Fibroblast of lung (primary cell): Measurements from ENCODE around the gene LAGE3. TPM values are rescaled to one million over a fixed set of nuclear protein-coding genes. Genes with fewer than 3 reads are reported as not detected.

Source experiments
- DNase-seq, 2 donors: peaks; one replicate each; pipeline versions ENCODE4 v3.0.0 to v3.0.0-alpha.2; 2010; ENCODE audit warnings: low read depth in 2 of 2
- H2AFZ ChIP-seq: 2 replicates; pipeline ENCODE4 v1.5.1; 2012; ENCODE audit warnings: low read length, control low read depth, inconsistent platforms
- H3K27ac ChIP-seq: 2 replicates; pipeline ENCODE4 v1.5.1; 2011; ENCODE audit warnings: low read length, control low read depth; ENCODE audit not compliant: insufficient read depth
- H3K27me3 ChIP-seq: 2 replicates; pipeline ENCODE4 v1.5.1; 2011; ENCODE audit warnings: mild to moderate bottlenecking, low read length; ENCODE audit not compliant: control insufficient read depth, insufficient read depth
- H3K36me3 ChIP-seq: 2 replicates; pipeline ENCODE4 v1.5.1; 2011; ENCODE audit warnings: low read length; ENCODE audit not compliant: control insufficient read depth, insufficient read depth
- H3K4me1 ChIP-seq: 2 replicates; pipeline ENCODE4 v1.5.1; 2011; ENCODE audit warnings: low read length; ENCODE audit not compliant: control insufficient read depth, insufficient read depth; ENCODE audit errors: extremely low read depth
- H3K4me2 ChIP-seq: 2 replicates; pipeline ENCODE4 v1.5.1; 2011; ENCODE audit warnings: low read length, control low read depth; ENCODE audit not compliant: insufficient read depth; ENCODE audit errors: extremely low read depth
- H3K4me3 ChIP-seq, 4 experiments: fragments of 200-600 bp in 1 of 4; sonication (generic) in 1 of 4; replicated peaks in 1 of 4; 2 replicates each; pipeline ENCODE4 v1.5.1; 2011 to 2016; ENCODE audit warnings: low read length in 4 of 4, low read depth in 3 of 4, mild to moderate bottlenecking in 3 of 4, control low read depth in 2 of 4, inconsistent platforms in 1 of 4, mixed read lengths in 1 of 4; ENCODE audit not compliant: insufficient read depth in 1 of 4; ENCODE audit errors: control extremely low read depth in 1 of 4
- H3K79me2 ChIP-seq: 2 replicates; pipeline ENCODE4 v1.5.1; 2012; ENCODE audit warnings: mild to moderate bottlenecking, low read length, inconsistent platforms; ENCODE audit not compliant: control insufficient read depth, insufficient read depth
- H3K9ac ChIP-seq: 2 replicates; pipeline ENCODE4 v1.5.1; 2011; ENCODE audit warnings: mild to moderate bottlenecking, low read length, control low read depth; ENCODE audit not compliant: insufficient read depth
- H3K9me3 ChIP-seq: 2 replicates; pipeline ENCODE4 v1.5.1; 2012; ENCODE audit warnings: low read depth, low read length; ENCODE audit not compliant: control insufficient read depth, insufficient read depth
- H4K20me1 ChIP-seq: 2 replicates; pipeline ENCODE4 v1.5.1; 2011; ENCODE audit warnings: low read length; ENCODE audit not compliant: control insufficient read depth, insufficient read depth; ENCODE audit errors: extremely low read depth
- EZH2 ChIP-seq: IDR thresholded peaks from 2 replicates; pipeline ENCODE4 v1.5.1; 2012; ENCODE audit warnings: low read length, control low read depth, mild to moderate bottlenecking; ENCODE audit errors: missing control alignments
- polyA plus RNA-seq, 2 donors: library from polyadenylated mRNA; depleted of rRNA in 1 of 2; stranded (reverse) in 1 of 2; unstranded in 1 of 2; fragments of >200 nt; gene quantifications; 2 replicates each; pipeline ENCODE4 v1.2.1, GENCODE V29; 2011 to 2012; ENCODE audit warnings: missing spikeins in 1 of 2
- total RNA-seq: library from RNA; depleted of rRNA; stranded (reverse); fragments of >200 nt; gene quantifications from 2 replicates; pipeline ENCODE4 v1.2.1, GENCODE V29; 2014
- TF ChIP-seq, protein P1 (sequence below), 2 donors: IDR thresholded peaks in 1 of 2; conservative IDR thresholded peaks in 1 of 2; 1 replicate in 1 of 2; 2 replicates in 1 of 2; pipeline ENCODE4 v1.5.1; 2011 to 2012; ENCODE audit warnings: low read length in 2 of 2, control low read depth in 1 of 2, inconsistent platforms in 1 of 2, low read depth in 1 of 2, mild to moderate bottlenecking in 1 of 2

Gene LAGE3
- total and polyA plus RNA-seq, 2 donors (not counting 1 experiment from before 2014, with no cell fraction given), result 6.4 to 13.4 TPM

DNA sequence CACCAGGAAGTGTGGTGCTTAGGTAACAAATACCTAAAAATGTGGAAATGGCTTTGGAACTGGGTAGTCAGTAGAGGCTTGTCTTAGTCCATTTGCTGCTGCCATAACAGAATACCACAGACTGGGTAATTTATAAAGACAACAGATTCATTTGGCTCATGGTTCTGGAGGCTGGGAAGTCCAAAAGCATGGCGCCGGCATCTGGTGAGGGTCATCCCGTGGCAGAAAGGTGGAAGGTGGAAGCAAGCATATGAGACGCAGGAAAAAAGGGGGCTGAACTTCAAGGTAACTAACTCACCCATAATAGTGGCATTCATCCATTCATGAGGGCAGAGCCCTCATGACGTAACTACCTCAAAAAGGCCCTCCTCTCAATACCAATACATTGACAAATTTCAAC, 30.4 kb upstream of the LAGE3 start:
- Histone ChIP-seq H3K9ac (no peak overlapping the region), H3K4me1 (peaks cover 3% of the 10 kb centered on the region), H3K4me2 (no peak overlapping the region), H3K27me3 (no peaks in the 10 kb centered on the region), H4K20me1 (no peaks in the 10 kb centered on the region), H3K79me2 (no peaks in the 10 kb centered on the region), H3K36me3 (no peaks in the 10 kb centered on the region), H2AFZ (no peak overlapping the region), H3K9me3 (no peaks in the 10 kb centered on the region), H3K4me3 (no peak overlapping the region), H3K27ac (no peak overlapping the region)
- TF ChIP-seq, protein P1, sequence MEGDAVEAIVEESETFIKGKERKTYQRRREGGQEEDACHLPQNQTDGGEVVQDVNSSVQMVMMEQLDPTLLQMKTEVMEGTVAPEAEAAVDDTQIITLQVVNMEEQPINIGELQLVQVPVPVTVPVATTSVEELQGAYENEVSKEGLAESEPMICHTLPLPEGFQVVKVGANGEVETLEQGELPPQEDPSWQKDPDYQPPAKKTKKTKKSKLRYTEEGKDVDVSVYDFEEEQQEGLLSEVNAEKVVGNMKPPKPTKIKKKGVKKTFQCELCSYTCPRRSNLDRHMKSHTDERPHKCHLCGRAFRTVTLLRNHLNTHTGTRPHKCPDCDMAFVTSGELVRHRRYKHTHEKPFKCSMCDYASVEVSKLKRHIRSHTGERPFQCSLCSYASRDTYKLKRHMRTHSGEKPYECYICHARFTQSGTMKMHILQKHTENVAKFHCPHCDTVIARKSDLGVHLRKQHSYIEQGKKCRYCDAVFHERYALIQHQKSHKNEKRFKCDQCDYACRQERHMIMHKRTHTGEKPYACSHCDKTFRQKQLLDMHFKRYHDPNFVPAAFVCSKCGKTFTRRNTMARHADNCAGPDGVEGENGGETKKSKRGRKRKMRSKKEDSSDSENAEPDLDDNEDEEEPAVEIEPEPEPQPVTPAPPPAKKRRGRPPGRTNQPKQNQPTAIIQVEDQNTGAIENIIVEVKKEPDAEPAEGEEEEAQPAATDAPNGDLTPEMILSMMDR (conservative IDR thresholded peaks at IDR 0.05 in 1 of 2, IDR thresholded peaks at IDR 0.05 in 1 of 2; ENCODE audit: low read depth in 1 of 2, low read length in 2 of 2), result no peak
- TF ChIP-seq EZH2, result no peak
- DNase-seq, result no peak

DNA sequence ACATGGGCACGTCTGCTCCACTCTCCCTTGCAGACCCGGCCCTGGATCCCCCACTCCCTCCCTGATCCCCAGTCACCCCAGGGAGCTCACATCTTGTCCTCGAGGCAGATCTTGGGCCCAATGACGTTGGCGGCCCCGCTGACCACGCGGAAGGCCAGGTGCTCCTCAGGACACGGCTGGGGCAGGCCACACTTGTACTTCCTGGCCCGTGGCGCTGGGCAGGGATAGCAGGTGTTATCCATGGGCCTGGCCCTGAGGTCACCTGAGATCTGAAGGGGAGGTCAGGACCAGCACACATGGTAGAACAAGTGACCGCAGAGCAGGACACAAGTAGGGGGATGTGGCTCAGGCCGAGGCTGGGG, 29.3 kb upstream of the LAGE3 start:
- Histone ChIP-seq H3K27me3 (no peaks in the 10 kb centered on the region), H3K27ac (no peak overlapping the region), H3K4me1 (peaks cover 3% of the 10 kb centered on the region), H3K4me3 (no peak overlapping the region), H3K4me2 (no peak overlapping the region), H4K20me1 (no peaks in the 10 kb centered on the region), H2AFZ (no peak overlapping the region), H3K9me3 (no peaks in the 10 kb centered on the region), H3K36me3 (no peaks in the 10 kb centered on the region), H3K9ac (no peak overlapping the region), H3K79me2 (no peaks in the 10 kb centered on the region)
- TF ChIP-seq, protein P1 (conservative IDR thresholded peaks at IDR 0.05 in 1 of 2, IDR thresholded peaks at IDR 0.05 in 1 of 2; ENCODE audit: low read depth in 1 of 2, low read length in 2 of 2), result no peak
- TF ChIP-seq EZH2, result no peak
- DNase-seq, result no peak

DNA sequence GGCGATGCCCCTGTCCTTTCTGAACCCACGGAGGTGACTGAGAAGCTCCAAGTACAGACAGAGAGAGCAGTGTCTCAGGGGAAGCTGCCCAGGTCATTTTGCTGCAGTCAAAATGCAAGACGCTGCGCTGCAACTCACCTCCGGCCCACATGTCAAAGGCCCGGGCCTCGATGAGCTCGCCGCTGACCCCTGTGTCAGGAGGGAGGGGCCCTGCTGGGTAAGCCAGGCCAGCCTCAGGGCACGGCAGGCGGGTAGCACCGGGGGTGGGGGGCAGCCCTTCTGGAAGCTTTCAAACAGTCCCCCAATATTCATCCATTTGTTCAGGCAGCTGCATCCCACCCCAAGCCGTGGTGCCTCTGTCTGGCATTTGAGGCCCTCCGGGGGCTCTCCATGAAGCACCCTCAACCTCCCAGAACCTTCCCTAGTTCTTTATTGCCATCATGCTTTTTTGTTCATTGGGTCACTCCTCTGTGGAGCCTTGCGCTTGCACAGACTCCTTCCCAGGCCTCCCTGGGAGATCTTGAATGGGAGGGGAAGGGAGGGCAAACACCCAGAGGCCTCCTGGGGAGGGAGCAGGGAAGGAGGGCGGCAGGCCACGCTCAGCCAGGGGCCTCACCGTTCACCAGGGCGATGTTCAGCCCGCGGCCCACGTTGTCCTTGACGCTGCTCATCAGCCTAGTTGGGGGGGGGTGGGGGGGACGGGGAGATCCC, 28.7 kb upstream of the LAGE3 start:
- H2AFZ ChIP-seq, result no peak overlapping the region
- H3K36me3 ChIP-seq, result no peaks in the 10 kb centered on the region
- H3K79me2 ChIP-seq, result no peaks in the 10 kb centered on the region
- H3K9me3 ChIP-seq, result no peaks in the 10 kb centered on the region
- no peak overlapping the region for H3K27ac ChIP-seq
- TF ChIP-seq EZH2, result no peak
- TF ChIP-seq, protein P1 (conservative IDR thresholded peaks at IDR 0.05 in 1 of 2, IDR thresholded peaks at IDR 0.05 in 1 of 2; ENCODE audit: low read depth in 1 of 2, low read length in 2 of 2), result no peak
- H3K9ac ChIP-seq, result no peak overlapping the region
- H3K4me1 ChIP-seq, result peaks cover 3% of the 10 kb centered on the region
- no peak for DNase-seq
- H4K20me1 ChIP-seq, result no peaks in the 10 kb centered on the region
- no peaks in the 10 kb centered on the region for H3K27me3 ChIP-seq
- no peak overlapping the region for H3K4me3 ChIP-seq
- H3K4me2 ChIP-seq, result no peak overlapping the region
